H7 (cell line): ENCODE results near the gene S100A13. TPM values are rescaled to one million over a fixed set of nuclear protein-coding genes. Genes with fewer than 3 reads are reported as not detected.
"Not testable (repeated sequence)": the region's sequence is repeated elsewhere in the genome, so short reads cannot be mapped to it uniquely, and the experiment has no call there.

ENCODE experiments used
- DNase-seq: peaks from one replicate; pipeline ENCODE4 v3.0.0; 2012
- H3K27me3 ChIP-seq: 2 replicates; pipeline ENCODE4 v1.6.0; 2011; ENCODE audit warnings: mild to moderate bottlenecking, low read length; ENCODE audit not compliant: control insufficient read depth, insufficient read depth
- H3K36me3 ChIP-seq: replicated peaks from 2 replicates; pipeline ENCODE4 v1.5.1; 2011; ENCODE audit warnings: low read length; ENCODE audit not compliant: control insufficient read depth, insufficient read depth
- H3K4me3 ChIP-seq: 2 replicates; pipeline ENCODE4 v1.5.1; 2011; ENCODE audit warnings: low read depth, mild to moderate bottlenecking, control low read depth, low read length, moderate library complexity; ENCODE audit not compliant: insufficient read depth
- total RNA-seq: library from RNA; depleted of rRNA; stranded (reverse); fragments of >200 nt; shearing (Covaris generic); gene quantifications from 2 replicates; pipeline ENCODE4 v1.2.3, GENCODE V29; 2014; rRNA removed

S100A13 gene
- 80.8 and 93.2 TPM in 2 replicates for total RNA-seq

- peak within 1 kb of the TSS; percentile 60 for H3K4me3 ChIP-seq
- H3K27me3 ChIP-seq = no peaks in the 10 kb centered on the region
- H3K36me3 ChIP-seq = no peaks in the 10 kb centered on the region; the same call in 1 of the 2 replicates
- peak; percentile 98 for DNase-seq
Measured at GRCh38 chr1:153626904-153627714, at the start of gene S100A13. S100A13 (minus strand) TSS chr1:153627505; CDS start chr1:153626472, 1,033 bp downstream.

GRCh38 chr1:153673511-153673910 lies 46.2 kb upstream of the S100A13 start:
- peaks cover 8% of the 10 kb centered on the region for H3K27me3 ChIP-seq
- H3K36me3 ChIP-seq = peaks cover 13% of the 10 kb centered on the region
- no peak overlapping the region for H3K4me3 ChIP-seq
- no peak for DNase-seq

DNA sequence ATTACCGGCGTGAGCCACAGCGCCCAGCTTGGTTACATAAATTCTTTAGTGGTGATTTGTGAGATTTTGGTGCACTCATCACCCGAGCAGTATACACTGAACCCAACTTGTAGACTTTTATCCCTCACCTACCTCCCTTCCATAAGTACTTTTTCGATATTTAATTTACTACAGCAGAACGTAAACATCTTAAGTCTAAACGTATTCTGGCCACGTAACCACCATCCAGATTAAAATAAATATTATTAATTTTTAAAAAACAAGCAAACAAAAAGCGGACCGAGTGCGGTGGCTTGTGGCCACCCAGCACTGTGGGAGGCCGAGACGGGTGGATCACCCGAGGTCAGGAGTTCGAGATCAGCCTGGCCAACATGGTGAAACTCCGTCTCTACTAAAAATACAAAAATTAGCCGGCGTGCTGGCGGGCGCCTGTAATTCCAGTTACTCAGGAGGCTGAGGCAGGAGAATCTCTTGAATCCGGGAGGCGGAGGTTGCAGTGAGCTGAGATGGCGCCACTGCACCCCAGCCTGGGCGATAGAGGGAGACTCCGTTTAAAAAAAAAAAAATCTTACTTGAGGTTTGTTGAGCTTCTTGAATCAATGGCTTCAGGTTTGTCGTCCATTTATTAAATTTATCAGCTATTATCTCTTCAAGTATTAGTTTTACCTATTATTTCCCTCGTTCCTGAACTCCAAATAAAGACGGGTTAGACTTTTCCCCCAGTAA lies 44.5 kb upstream of the S100A13 start:
- not testable (repeated sequence) for DNase-seq, H3K27me3 ChIP-seq
- Histone ChIP-seq H3K4me3 (peak overlapping the region; percentile 52), H3K36me3 (peaks cover 26% of the 10 kb centered on the region)

- H3K27me3 ChIP-seq = no peaks in the 10 kb centered on the region
- H3K4me3 ChIP-seq = peak within 1 kb of the TSS; percentile 93
- peak; percentile 96 for DNase-seq
- peaks cover 32% of the 10 kb centered on the region for H3K36me3 ChIP-seq
Measured at GRCh38 chr1:153670859-153671627, 43.7 kb upstream of the S100A13 start, which contains the start of gene ILF2. ILF2 (minus strand) TSS chr1:153670993; CDS start chr1:153670922, 71 bp downstream.

DNA sequence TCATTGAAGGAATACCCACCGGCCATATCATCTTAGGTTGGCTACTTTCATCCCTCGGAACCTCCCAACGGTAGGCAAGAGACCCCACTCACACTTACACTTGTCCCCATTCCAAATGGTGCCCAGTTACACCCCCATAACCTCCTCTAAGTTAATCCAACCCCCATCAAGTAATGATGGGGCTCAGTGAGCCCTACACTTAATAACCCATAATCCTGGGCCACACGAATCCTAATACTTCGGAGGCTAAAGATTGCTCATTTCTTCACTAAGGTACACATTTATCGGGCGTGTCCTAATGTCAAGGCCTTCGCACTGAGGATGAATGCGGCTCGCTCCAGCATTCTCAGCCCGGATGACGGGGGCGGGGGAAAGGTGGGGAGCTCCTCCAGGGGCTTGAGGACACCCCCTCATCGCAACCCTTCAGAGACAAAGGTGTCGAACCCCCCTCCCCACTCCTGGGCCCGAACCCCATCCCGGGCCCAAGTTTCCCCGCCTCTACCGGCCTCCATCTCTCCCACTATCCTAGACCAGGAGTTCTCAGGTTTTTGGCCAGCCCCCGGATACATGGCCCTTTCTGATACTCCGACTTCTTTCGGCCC lies 43.1 kb upstream of the S100A13 start:
- H3K27me3 ChIP-seq = no peaks in the 10 kb centered on the region
- no peak for DNase-seq
- peaks cover 39% of the 10 kb centered on the region for H3K36me3 ChIP-seq
- peak overlapping the region; percentile 93 for H3K4me3 ChIP-seq

- Histone ChIP-seq H3K36me3 (peaks cover 46% of the 10 kb centered on the region), H3K4me3 (peak overlapping the region; percentile 93), H3K27me3 (no peaks in the 10 kb centered on the region)
- DNase-seq = no peak
Measured at GRCh38 chr1:153669606-153670005, 42.3 kb upstream of the S100A13 start.

GRCh38 chr1:153668672-153669071 lies 41.4 kb upstream of the S100A13 start:
- H3K27me3 ChIP-seq, H3K4me3 ChIP-seq, DNase-seq: not testable (repeated sequence)
- H3K36me3 ChIP-seq = peaks cover 54% of the 10 kb centered on the region

DNA sequence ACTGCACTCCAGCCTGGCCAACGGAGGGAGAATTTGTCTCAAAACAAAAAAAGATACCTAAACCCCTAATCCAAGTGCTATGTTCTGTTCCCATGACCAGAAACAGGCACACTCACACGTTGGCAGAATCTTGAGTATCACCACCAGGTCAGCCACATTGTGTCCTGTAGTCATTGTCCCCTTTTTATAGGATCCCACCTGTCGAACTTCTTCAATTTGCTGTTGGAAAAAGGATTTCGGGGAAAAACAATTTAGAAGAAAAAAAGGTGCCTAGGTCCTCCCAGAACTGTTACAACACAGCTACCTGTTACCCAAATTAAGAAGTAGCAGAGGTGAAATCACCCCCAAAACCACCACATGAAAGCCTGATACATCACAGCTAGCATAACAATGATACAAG lies 40.1 kb upstream of the S100A13 start:
- DNase-seq = no peak
- Histone ChIP-seq H3K4me3 (no peak overlapping the region), H3K27me3 (no peaks in the 10 kb centered on the region), H3K36me3 (peaks cover 65% of the 10 kb centered on the region)

DNA sequence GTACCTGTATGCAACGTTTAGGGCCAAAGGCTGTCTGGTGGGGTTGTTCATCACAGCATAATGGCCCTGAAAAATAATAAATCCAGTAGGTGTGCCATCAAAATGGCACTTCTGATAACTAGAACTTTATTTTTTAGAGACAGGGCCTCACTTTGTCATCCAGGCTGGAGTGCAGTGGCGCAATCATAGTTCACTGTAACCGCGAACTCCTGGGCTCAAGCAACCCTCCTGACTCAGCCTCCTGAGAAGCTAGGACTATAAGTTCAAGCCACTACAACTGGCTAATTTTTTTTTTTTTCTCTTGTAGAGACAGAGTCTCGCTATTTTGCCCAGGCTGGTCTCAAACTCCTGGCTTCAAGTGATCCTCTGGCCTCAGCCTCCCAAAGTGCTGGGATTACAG lies 35.9 kb upstream of the S100A13 start:
- no peak for DNase-seq
- Histone ChIP-seq H3K4me3 (no peak overlapping the region), H3K27me3 (no peaks in the 10 kb centered on the region), H3K36me3 (peaks cover 61% of the 10 kb centered on the region)

- Histone ChIP-seq H3K27me3 (no peaks in the 10 kb centered on the region), H3K36me3 (peaks cover 55% of the 10 kb centered on the region), H3K4me3 (no peak overlapping the region)
- DNase-seq = no peak
Measured at GRCh38 chr1:153662269-153662668, 35.0 kb upstream of the S100A13 start.

DNA sequence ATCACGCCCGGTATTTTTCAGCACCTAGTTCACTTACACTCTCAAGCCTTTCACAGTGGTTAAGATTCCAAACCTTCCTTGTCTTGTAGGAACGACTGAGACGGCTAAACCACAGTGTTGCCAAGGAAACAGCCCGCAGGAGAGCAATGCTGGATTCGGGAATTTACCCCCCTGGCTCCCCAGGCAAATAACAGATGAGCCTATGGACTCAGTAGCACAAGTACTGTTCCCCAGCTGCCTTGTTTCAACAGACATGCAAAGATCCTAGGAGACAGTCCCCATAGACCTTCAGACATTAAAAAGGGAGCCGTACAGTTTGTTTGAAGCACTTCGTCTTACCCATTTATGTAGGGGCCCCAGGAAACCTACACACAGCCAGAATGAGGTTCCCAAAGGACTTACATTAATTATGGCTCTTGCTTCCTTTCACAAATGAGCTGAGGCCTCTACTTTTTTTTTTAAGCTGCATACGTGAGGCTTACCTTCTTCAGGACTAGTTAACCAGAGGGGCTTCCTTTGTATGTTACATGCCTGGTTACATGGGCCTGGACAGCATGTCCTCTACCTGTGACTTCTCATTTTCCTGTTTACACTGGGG lies 33.9 kb upstream of the S100A13 start:
- Histone ChIP-seq H3K36me3 (peaks cover 45% of the 10 kb centered on the region), H3K27me3 (no peaks in the 10 kb centered on the region), H3K4me3 (no peak overlapping the region)
- no peak for DNase-seq

GRCh38 chr1:153659656-153660055 lies 32.4 kb upstream of the S100A13 start:
- H3K27me3 ChIP-seq = no peaks in the 10 kb centered on the region
- H3K36me3 ChIP-seq = peaks cover 30% of the 10 kb centered on the region
- no peak overlapping the region for H3K4me3 ChIP-seq
- DNase-seq = no peak

DNA sequence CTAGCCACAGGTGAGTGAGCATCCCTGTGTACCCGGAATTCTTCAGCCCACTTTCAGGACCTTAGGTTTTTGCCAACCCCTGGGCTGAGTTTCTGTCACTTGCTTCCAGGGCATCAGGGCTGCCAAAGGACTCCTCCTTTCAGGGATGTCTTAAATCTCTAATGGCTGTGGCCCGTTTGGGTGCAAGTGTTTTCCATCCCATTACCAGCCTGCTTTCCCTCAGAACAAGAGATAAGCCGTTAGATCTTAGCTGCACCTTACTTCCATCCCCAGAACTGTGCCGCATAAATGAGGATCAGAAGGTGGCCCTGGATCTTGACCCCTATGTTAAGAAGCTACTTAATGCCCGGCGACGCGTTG lies 31.9 kb upstream of the S100A13 start:
- no peak for DNase-seq
- Histone ChIP-seq H3K36me3 (peaks cover 26% of the 10 kb centered on the region), H3K27me3 (no peaks in the 10 kb centered on the region), H3K4me3 (peak overlapping the region; percentile 91)
